ENCODE measurements around the gene C6.

The C6 gene

GRCh38 chr5:41181691-41182564 is 31.4 kb downstream of the C6 start:
- Histone ChIP-seq H3K4me3 (ENCODE audit: insufficient read depth in 1 of 2, low read depth in 1 of 2, low read length in 2 of 2) (no peak overlapping the region), H3K14ac (ENCODE audit: low read length in 2 of 2) (no peak overlapping the region), H3K27ac (ENCODE audit: low read length, poor library complexity, severe bottlenecking) (no peak overlapping the region), H3K18ac (ENCODE audit: low read depth in 1 of 2, low read length in 2 of 2) (no peak overlapping the region), H4K8ac (ENCODE audit: low read length) (no peak overlapping the region), H3K36me3 (ENCODE audit: control insufficient read depth in 1 of 2, insufficient read depth in 2 of 2, low read depth in 1 of 2, low read length in 2 of 2) (no peaks in the 10 kb centered on the region), H3K4me1 (ENCODE audit: control insufficient read depth, insufficient read depth, low read depth, low read length) (no peaks in the 10 kb centered on the region), H3K79me1 (replicated peaks; ENCODE audit: low read length, poor library complexity, severe bottlenecking) (no peaks in the 10 kb centered on the region), H3K4me2 (ENCODE audit: low read length, poor library complexity, severe bottlenecking) (no peak overlapping the region), H3K27me3 (ENCODE audit: control insufficient read depth in 1 of 2, insufficient read depth in 1 of 2, low read length in 2 of 2) (no peaks in the 10 kb centered on the region), H4K91ac (ENCODE audit: low read length) (no peak overlapping the region), H2BK12ac (ENCODE audit: low read length in 2 of 2) (no peak overlapping the region), H2BK5ac (ENCODE audit: low read depth, low read length, poor library complexity, severe bottlenecking) (no peak overlapping the region), H2BK15ac (ENCODE audit: low read depth, poor library complexity, severe bottlenecking) (no peak overlapping the region), H2BK120ac (ENCODE audit: low read depth, low read length) (no peak overlapping the region), H3K4ac (ENCODE audit: low read depth in 1 of 2, low read length in 2 of 2) (no peak overlapping the region), H2AFZ (ENCODE audit: low read depth, low read length) (no peak overlapping the region), H3K9me3 (ENCODE audit: control insufficient read depth, low read length) (no peaks in the 10 kb centered on the region), H3K9ac (ENCODE audit: low read length) (no peak overlapping the region), H3K23ac (ENCODE audit: low read length in 2 of 2) (no peak overlapping the region), H2AK5ac (ENCODE audit: low read length, severe bottlenecking) (no peak overlapping the region)
- WGBS, result 80% methylated on average over 2 of the region's 5 CpGs
- no peak for DNase-seq

DNA sequence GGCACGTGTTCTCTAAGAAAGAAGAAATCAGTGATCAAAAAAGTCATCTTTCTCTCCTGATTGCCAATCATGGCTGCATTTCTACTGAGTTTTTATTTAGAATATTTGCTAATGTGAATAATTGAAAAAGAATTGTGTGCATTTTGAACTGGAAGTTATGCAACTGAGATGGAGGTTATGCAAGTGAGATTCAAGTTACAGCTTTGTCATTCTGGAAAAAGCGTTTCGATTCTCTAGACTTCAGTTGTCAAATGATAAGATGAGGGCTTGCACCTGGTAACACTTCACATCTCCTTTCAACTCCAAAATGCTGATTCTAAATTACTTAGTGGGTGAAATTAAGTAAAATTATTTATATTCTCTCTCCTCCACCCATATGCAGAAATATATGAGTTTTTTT is 36.4 kb downstream of the C6 start:
- Histone ChIP-seq H2BK120ac (ENCODE audit: low read depth, low read length) (no peak overlapping the region), H4K91ac (ENCODE audit: low read length) (no peak overlapping the region), H3K9ac (ENCODE audit: low read length) (no peak overlapping the region), H2BK5ac (ENCODE audit: low read depth, low read length, poor library complexity, severe bottlenecking) (no peak overlapping the region), H3K18ac (ENCODE audit: low read depth in 1 of 2, low read length in 2 of 2) (no peak overlapping the region), H3K14ac (ENCODE audit: low read length in 2 of 2) (no peak overlapping the region), H3K79me1 (replicated peaks; ENCODE audit: low read length, poor library complexity, severe bottlenecking) (no peaks in the 10 kb centered on the region), H3K27ac (ENCODE audit: low read length, poor library complexity, severe bottlenecking) (no peak overlapping the region), H3K23ac (ENCODE audit: low read length in 2 of 2) (no peak overlapping the region), H3K4ac (ENCODE audit: low read depth in 1 of 2, low read length in 2 of 2) (no peak overlapping the region), H3K27me3 (ENCODE audit: control insufficient read depth in 1 of 2, insufficient read depth in 1 of 2, low read length in 2 of 2) (no peaks in the 10 kb centered on the region), H2BK12ac (ENCODE audit: low read length in 2 of 2) (no peak overlapping the region), H2AFZ (ENCODE audit: low read depth, low read length) (no peak overlapping the region), H4K8ac (ENCODE audit: low read length) (no peak overlapping the region), H3K4me1 (ENCODE audit: control insufficient read depth, insufficient read depth, low read depth, low read length) (no peaks in the 10 kb centered on the region), H2BK15ac (ENCODE audit: low read depth, poor library complexity, severe bottlenecking) (no peak overlapping the region), H3K4me3 (ENCODE audit: insufficient read depth in 1 of 2, low read depth in 1 of 2, low read length in 2 of 2) (no peak overlapping the region), H3K4me2 (ENCODE audit: low read length, poor library complexity, severe bottlenecking) (no peak overlapping the region), H3K9me3 (ENCODE audit: control insufficient read depth, low read length) (no peaks in the 10 kb centered on the region), H3K36me3 (ENCODE audit: control insufficient read depth in 1 of 2, insufficient read depth in 2 of 2, low read depth in 1 of 2, low read length in 2 of 2) (no peaks in the 10 kb centered on the region), H2AK5ac (ENCODE audit: low read length, severe bottlenecking) (no peak overlapping the region)
- no peak for DNase-seq
- 75% methylated on average over 1 of the region's 3 CpGs for WGBS

DNA sequence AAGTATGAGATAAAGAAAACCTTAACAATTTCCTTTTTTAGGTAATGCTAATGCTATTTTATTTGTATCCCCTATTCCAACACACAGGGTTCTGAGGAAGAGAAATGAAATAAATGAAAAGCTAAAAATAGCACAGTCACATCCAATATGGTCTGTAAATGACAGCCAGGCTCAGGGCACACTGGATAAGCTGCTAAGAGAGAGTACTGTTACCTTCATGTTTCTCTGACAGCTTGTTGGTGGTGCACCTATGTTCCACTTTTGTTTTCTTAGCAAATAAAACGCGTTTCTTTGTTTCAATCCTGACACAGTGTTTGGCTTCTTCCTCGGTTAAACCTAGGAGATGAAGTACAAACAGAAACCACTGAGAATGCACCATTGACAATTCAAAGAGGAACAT is 41.3 kb downstream of the C6 start:
- H2AK5ac ChIP-seq (ENCODE audit: low read length, severe bottlenecking), result no peak overlapping the region

DNA sequence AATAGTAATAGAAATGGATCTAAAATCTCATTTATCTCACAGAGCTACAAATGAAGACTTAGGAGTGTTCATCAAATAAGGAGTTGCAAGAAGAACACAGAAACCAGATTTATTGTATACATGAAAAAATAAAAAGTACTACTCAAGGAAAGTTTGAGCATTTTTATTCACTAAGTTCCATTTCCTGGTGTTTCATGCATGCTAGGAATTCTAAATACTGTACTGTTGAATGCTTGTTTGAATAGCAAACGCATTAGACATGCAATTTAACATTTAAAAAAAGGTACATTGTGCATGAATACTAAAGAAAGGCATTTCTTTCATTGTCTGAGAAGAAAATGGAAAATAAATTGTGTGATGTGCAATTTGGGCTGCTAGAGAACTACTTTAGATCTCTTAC is 52.1 kb downstream of the C6 start:
- Histone ChIP-seq H2AK5ac (ENCODE audit: low read length, severe bottlenecking) (no peak overlapping the region), H3K4me2 (ENCODE audit: low read length, poor library complexity, severe bottlenecking) (no peak overlapping the region), H3K27me3 (ENCODE audit: control insufficient read depth in 1 of 2, insufficient read depth in 1 of 2, low read length in 2 of 2) (no peaks in the 10 kb centered on the region), H4K8ac (ENCODE audit: low read length) (no peak overlapping the region), H3K4me3 (ENCODE audit: insufficient read depth in 1 of 2, low read depth in 1 of 2, low read length in 2 of 2) (no peak overlapping the region), H3K18ac (ENCODE audit: low read depth in 1 of 2, low read length in 2 of 2) (no peak overlapping the region), H3K9me3 (ENCODE audit: control insufficient read depth, low read length) (no peaks in the 10 kb centered on the region), H3K27ac (ENCODE audit: low read length, poor library complexity, severe bottlenecking) (no peak overlapping the region), H3K4me1 (ENCODE audit: control insufficient read depth, insufficient read depth, low read depth, low read length) (no peaks in the 10 kb centered on the region), H2BK5ac (ENCODE audit: low read depth, low read length, poor library complexity, severe bottlenecking) (no peak overlapping the region), H3K79me1 (replicated peaks; ENCODE audit: low read length, poor library complexity, severe bottlenecking) (no peaks in the 10 kb centered on the region), H3K23ac (ENCODE audit: low read length in 2 of 2) (no peak overlapping the region), H2BK120ac (ENCODE audit: low read depth, low read length) (no peak overlapping the region), H2AFZ (ENCODE audit: low read depth, low read length) (no peak overlapping the region), H2BK15ac (ENCODE audit: low read depth, poor library complexity, severe bottlenecking) (no peak overlapping the region), H4K91ac (ENCODE audit: low read length) (no peak overlapping the region), H3K14ac (ENCODE audit: low read length in 2 of 2) (no peak overlapping the region), H3K4ac (ENCODE audit: low read depth in 1 of 2, low read length in 2 of 2) (no peak overlapping the region), H3K9ac (ENCODE audit: low read length) (no peak overlapping the region), H2BK12ac (ENCODE audit: low read length in 2 of 2) (no peak overlapping the region), H3K36me3 (ENCODE audit: control insufficient read depth in 1 of 2, insufficient read depth in 2 of 2, low read depth in 1 of 2, low read length in 2 of 2) (no peaks in the 10 kb centered on the region)
- no peak for DNase-seq
- WGBS, result no CpG with 5 or more reads among the region's 1 CpG

More for the DNA sequence above, 41.3 kb downstream of the C6 start:
- Histone ChIP-seq H3K18ac (ENCODE audit: low read depth in 1 of 2, low read length in 2 of 2) (no peak overlapping the region), H2BK12ac (ENCODE audit: low read length in 2 of 2) (no peak overlapping the region), H3K27ac (ENCODE audit: low read length, poor library complexity, severe bottlenecking) (no peak overlapping the region), H4K91ac (ENCODE audit: low read length) (no peak overlapping the region), H2BK5ac (ENCODE audit: low read depth, low read length, poor library complexity, severe bottlenecking) (no peak overlapping the region), H3K4me1 (ENCODE audit: control insufficient read depth, insufficient read depth, low read depth, low read length) (no peaks in the 10 kb centered on the region), H4K8ac (ENCODE audit: low read length) (no peak overlapping the region), H3K9ac (ENCODE audit: low read length) (no peak overlapping the region), H3K79me1 (replicated peaks; ENCODE audit: low read length, poor library complexity, severe bottlenecking) (no peaks in the 10 kb centered on the region), H3K4me2 (ENCODE audit: low read length, poor library complexity, severe bottlenecking) (no peak overlapping the region), H3K27me3 (ENCODE audit: control insufficient read depth in 1 of 2, insufficient read depth in 1 of 2, low read length in 2 of 2) (no peaks in the 10 kb centered on the region), H3K4ac (ENCODE audit: low read depth in 1 of 2, low read length in 2 of 2) (no peak overlapping the region), H3K23ac (ENCODE audit: low read length in 2 of 2) (no peak overlapping the region), H3K14ac (ENCODE audit: low read length in 2 of 2) (no peak overlapping the region), H2BK15ac (ENCODE audit: low read depth, poor library complexity, severe bottlenecking) (no peak overlapping the region), H3K36me3 (ENCODE audit: control insufficient read depth in 1 of 2, insufficient read depth in 2 of 2, low read depth in 1 of 2, low read length in 2 of 2) (no peaks in the 10 kb centered on the region), H3K4me3 (ENCODE audit: insufficient read depth in 1 of 2, low read depth in 1 of 2, low read length in 2 of 2) (no peak overlapping the region), H2BK120ac (ENCODE audit: low read depth, low read length) (no peak overlapping the region), H2AFZ (ENCODE audit: low read depth, low read length) (no peak overlapping the region), H3K9me3 (ENCODE audit: control insufficient read depth, low read length) (no peaks in the 10 kb centered on the region)
- 87% methylated on average over 3 of the region's 3 CpGs for WGBS
- no peak for DNase-seq
